ENCODE results near the gene PDGFD.

The PDGFD gene

DNA sequence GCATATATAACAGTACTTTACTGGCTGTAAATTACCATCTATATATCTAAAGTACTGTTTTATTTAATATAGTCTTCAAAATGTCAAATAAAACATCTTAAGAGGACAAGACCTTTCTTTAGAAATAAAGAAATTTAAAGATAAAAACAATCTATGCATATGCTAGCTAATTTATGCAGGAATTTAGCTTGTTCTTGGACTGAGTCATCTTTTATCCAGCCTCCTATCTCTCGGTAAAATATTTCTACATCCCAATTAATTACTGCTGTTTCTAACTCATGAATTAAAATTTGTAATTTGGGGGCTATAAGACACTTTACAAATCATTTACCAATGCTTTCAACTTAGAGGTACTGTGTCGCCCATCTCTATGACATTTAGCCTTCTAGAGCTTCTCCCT lies 200.3 kb downstream of the PDGFD start:
- WGBS (ENCODE audit: insufficient coverage, insufficient read length) = no CpG with 5 or more reads among the region's 2 CpGs
- Histone ChIP-seq H3K4me3 (ENCODE audit: low read length) (no peak overlapping the region), H3K4me1 (ENCODE audit: control insufficient read depth, insufficient read depth, low read length) (no peaks in the 10 kb centered on the region), H3K9me3 (ENCODE audit: control insufficient read depth, insufficient read depth, low read length) (no peaks in the 10 kb centered on the region), H3K27me3 (ENCODE audit: control insufficient read depth, insufficient read depth, low read length) (no peaks in the 10 kb centered on the region), H3K27ac (ENCODE audit: low read length) (no peak overlapping the region), H3K36me3 (ENCODE audit: control insufficient read depth, insufficient read depth, low read length) (no peaks in the 10 kb centered on the region)
- DNase-seq (ENCODE audit: low read depth, low spot score) = no peak

DNA sequence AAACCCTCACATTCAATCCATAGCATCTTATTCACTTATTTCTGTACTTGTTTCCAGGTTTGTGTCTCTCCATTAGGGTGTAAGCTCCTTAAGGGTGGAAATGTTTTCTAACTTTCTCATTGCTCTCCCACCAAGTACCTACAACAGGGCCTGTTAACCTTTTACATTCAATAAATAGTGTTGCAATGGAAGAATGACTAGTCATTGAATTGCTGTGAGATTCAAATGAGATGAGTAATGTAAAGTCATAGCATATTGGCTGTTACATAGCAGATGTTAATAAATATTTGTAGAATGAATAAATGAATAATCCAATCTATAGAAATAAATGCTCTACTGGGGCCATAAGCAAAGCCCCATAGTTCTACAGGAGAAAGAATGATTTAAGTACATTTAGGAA lies 202.9 kb downstream of the PDGFD start:
- H3K4me1 ChIP-seq (ENCODE audit: control insufficient read depth, insufficient read depth, low read length) = no peaks in the 10 kb centered on the region
- H3K4me3 ChIP-seq (ENCODE audit: low read length) = no peak overlapping the region
- H3K36me3 ChIP-seq (ENCODE audit: control insufficient read depth, insufficient read depth, low read length) = no peaks in the 10 kb centered on the region
- no peak for DNase-seq (ENCODE audit: low read depth, low spot score)
- no peaks in the 10 kb centered on the region for H3K9me3 ChIP-seq (ENCODE audit: control insufficient read depth, insufficient read depth, low read length)
- no peaks in the 10 kb centered on the region for H3K27me3 ChIP-seq (ENCODE audit: control insufficient read depth, insufficient read depth, low read length)
- no peak overlapping the region for H3K27ac ChIP-seq (ENCODE audit: low read length)

DNA sequence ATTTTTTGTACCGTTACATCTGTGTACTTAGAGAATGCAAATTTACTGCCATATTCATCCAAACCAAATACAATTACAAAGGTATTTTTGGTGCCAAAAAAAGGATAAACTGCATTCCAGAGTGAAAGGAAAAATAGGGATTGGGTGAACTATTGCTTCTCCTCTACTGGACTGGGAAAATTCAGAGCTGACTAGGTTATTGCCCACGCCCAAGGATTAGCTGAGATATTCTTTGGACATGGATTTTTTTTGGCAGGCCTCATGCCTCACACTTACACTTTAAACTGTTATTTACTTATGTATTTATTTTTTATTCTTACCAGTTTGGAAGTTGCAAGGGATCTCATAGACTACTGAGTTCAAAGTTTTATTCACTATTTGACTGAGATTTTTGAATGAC lies 203.8 kb downstream of the PDGFD start:
- no peak overlapping the region for H3K4me3 ChIP-seq (ENCODE audit: low read length)
- WGBS (ENCODE audit: insufficient coverage, insufficient read length) = no CpG with 5 or more reads among the region's 2 CpGs
- H3K27me3 ChIP-seq (ENCODE audit: control insufficient read depth, insufficient read depth, low read length) = no peaks in the 10 kb centered on the region
- H3K27ac ChIP-seq (ENCODE audit: low read length) = no peak overlapping the region
- H3K36me3 ChIP-seq (ENCODE audit: control insufficient read depth, insufficient read depth, low read length) = no peaks in the 10 kb centered on the region
- no peaks in the 10 kb centered on the region for H3K9me3 ChIP-seq (ENCODE audit: control insufficient read depth, insufficient read depth, low read length)
- DNase-seq (ENCODE audit: low read depth, low spot score) = no peak
- no peaks in the 10 kb centered on the region for H3K4me1 ChIP-seq (ENCODE audit: control insufficient read depth, insufficient read depth, low read length)

DNA sequence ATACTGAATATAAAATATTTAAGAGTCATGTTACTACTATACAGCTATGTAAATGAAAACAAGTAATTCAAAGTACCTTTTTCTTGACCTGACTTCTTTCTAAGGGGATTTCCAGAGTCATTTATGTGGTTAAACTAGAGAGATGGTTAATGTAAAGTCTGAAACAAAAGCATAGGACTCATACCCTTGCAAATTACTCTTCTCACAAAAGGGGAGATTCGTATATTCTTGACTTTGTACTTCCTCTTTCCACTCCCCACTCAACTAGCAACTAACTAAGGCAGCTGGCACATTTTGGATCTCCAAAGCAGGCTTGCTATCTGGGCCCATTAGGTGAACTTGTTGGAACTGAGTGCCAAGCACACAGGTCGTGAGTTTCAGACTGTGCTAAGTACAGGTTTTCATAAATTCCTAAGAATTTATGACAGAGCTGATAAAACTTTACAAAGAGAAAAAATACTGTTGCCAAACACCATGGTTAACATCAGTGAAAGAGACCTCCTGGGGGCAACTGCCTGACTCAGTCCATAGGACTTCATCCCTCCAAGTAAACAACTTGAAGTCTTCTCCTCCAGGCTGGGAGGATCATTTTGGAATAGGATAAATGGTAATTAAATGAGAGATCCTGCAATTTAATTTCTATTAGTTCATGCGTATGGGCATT lies 204.5 kb downstream of the PDGFD start:
- H3K4me3 ChIP-seq (ENCODE audit: low read length) = no peak overlapping the region
- H3K9me3 ChIP-seq (ENCODE audit: control insufficient read depth, insufficient read depth, low read length) = no peaks in the 10 kb centered on the region
- no peak for DNase-seq (ENCODE audit: low read depth, low spot score)
- H3K27me3 ChIP-seq (ENCODE audit: control insufficient read depth, insufficient read depth, low read length) = no peaks in the 10 kb centered on the region
- H3K27ac ChIP-seq (ENCODE audit: low read length) = no peak overlapping the region
- H3K36me3 ChIP-seq (ENCODE audit: control insufficient read depth, insufficient read depth, low read length) = no peaks in the 10 kb centered on the region
- no peaks in the 10 kb centered on the region for H3K4me1 ChIP-seq (ENCODE audit: control insufficient read depth, insufficient read depth, low read length)
- WGBS (ENCODE audit: insufficient coverage, insufficient read length) = no CpG with 5 or more reads among the region's 3 CpGs

DNA sequence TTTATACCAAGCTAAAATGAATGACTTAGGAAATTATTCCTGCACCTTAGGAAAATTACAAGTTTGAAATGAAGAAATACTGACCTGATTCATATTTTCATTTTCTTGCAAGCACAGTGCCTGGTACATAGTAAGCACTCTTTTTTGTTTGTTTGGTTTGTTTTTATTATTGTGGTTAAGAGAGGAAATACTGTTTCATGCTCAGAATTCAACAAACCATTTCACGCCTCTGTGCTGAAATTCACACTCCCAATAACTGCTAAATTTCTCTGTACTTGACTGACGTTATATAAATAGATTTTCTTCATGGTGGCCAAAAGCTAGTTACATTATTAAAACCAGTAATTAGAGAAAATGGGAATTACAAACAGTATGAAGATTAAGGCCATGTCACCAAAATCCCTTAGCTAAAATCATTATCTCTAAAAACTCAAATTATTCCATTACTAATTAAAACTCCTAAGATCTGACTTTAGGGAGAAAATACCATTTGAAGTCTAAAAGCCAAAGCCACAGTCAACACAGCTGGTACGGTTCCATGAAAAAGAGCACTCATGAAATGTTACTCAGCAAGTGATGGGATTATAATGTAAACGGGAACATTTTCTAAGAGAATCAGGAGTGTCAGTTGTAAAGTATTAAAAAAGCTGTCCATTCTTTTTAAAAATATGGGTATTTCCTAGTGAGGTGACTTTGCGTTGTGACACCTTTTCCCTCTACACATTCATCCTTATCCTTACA lies 205.3 kb downstream of the PDGFD start:
- no CpG with 5 or more reads among the region's 5 CpGs for WGBS (ENCODE audit: insufficient coverage, insufficient read length)
- Histone ChIP-seq H3K4me3 (ENCODE audit: low read length) (no peak overlapping the region), H3K4me1 (ENCODE audit: control insufficient read depth, insufficient read depth, low read length) (no peaks in the 10 kb centered on the region), H3K36me3 (ENCODE audit: control insufficient read depth, insufficient read depth, low read length) (no peaks in the 10 kb centered on the region), H3K27ac (ENCODE audit: low read length) (no peak overlapping the region), H3K9me3 (ENCODE audit: control insufficient read depth, insufficient read depth, low read length) (no peaks in the 10 kb centered on the region), H3K27me3 (ENCODE audit: control insufficient read depth, insufficient read depth, low read length) (no peaks in the 10 kb centered on the region)
- DNase-seq (ENCODE audit: low read depth, low spot score) = no peak

DNA sequence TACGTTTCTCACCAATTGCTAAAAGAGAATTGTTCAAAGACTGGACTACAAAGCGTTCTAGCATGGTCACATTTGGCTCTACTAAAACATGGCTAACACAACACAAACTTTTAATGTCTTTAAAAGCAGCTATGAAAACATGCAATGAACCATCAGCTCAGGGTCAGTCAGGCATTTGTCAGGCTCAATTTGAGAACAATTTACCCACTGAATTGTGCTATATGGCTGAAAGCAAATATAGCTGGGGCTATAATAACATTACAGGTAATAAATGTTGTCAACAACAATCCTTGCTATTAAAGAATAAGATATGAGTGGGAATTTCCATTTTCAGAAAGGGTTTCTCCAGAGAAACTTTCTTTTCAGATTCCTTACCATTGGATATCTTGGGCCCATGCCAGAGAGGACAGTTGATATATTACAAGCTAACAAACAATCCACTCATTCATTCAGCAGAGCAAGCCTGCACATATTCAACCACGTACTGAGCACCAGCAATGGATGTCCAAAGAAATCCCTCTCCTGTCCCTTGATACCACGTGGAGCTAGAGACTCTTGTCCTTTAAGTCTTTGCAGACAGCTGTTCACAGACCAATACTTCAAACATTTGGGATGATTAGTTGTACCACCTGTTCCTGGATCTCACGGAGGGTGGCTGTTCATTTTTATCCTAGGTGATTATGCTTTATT lies 210.0 kb downstream of the PDGFD start:
- WGBS (ENCODE audit: insufficient coverage, insufficient read length) = no CpG with 5 or more reads among the region's 5 CpGs
- DNase-seq (ENCODE audit: low read depth, low spot score) = no peak

DNA sequence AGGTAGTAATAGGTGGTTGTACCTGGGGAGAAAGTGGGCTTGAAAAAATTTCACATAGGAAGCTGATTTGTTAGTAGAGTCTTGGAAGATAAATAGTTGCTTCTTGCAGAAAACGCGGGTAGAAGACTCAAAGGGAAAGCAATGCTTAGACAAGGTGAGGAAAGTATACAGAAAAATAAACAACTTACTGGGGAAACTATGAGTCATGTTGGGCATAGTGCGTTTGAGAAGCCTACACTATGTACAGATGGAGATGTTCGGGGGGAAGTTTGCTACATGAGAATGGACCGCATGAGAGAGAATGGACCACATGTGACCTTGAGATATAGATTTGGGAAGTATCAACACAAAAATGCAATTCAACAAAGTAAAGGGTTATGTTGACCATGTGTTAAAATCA lies 214.2 kb downstream of the PDGFD start:
- Histone ChIP-seq H3K9me3 (ENCODE audit: control insufficient read depth, insufficient read depth, low read length) (no peaks in the 10 kb centered on the region), H3K27me3 (ENCODE audit: control insufficient read depth, insufficient read depth, low read length) (no peaks in the 10 kb centered on the region), H3K4me1 (ENCODE audit: control insufficient read depth, insufficient read depth, low read length) (no peaks in the 10 kb centered on the region), H3K27ac (ENCODE audit: low read length) (no peak overlapping the region), H3K4me3 (ENCODE audit: low read length) (no peak overlapping the region), H3K36me3 (ENCODE audit: control insufficient read depth, insufficient read depth, low read length) (no peaks in the 10 kb centered on the region)
- no CpG with 5 or more reads among the region's 5 CpGs for WGBS (ENCODE audit: insufficient coverage, insufficient read length)
- DNase-seq (ENCODE audit: low read depth, low spot score) = no peak

More for the DNA sequence above, 210.0 kb downstream of the PDGFD start:
- no peaks in the 10 kb centered on the region for H3K36me3 ChIP-seq (ENCODE audit: control insufficient read depth, insufficient read depth, low read length)
- no peaks in the 10 kb centered on the region for H3K27me3 ChIP-seq (ENCODE audit: control insufficient read depth, insufficient read depth, low read length)
- no peak overlapping the region for H3K27ac ChIP-seq (ENCODE audit: low read length)
- H3K9me3 ChIP-seq (ENCODE audit: control insufficient read depth, insufficient read depth, low read length) = no peaks in the 10 kb centered on the region
- no peak overlapping the region for H3K4me3 ChIP-seq (ENCODE audit: low read length)
- no peaks in the 10 kb centered on the region for H3K4me1 ChIP-seq (ENCODE audit: control insufficient read depth, insufficient read depth, low read length)

DNA sequence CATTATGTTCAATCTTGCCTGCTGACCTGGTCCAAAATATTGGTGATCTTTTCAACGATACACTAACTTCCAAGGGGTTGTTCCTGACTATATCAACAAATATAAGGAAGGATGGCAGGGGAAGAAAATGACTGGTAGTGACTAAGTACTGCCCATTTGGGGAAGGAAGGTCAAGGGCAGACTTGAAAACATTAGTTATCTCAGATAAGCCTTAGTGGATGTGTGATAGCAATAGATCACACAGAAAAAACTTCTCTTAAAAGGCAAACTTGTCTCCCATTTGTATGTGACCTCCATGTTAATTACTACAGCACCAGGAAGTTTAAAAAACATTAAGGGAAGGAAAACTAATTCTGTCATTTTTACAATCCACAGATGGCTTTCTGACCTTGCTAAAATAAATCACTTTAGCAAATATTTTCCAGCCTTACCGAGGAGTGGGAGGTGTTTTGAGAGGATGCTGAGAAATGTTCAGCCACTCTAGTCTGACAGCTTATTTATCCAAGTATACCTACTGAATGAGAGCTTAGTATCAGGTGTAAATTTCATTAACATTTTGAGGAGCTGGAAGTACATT lies 215.7 kb downstream of the PDGFD start:
- Histone ChIP-seq H3K9me3 (ENCODE audit: control insufficient read depth, insufficient read depth, low read length) (no peaks in the 10 kb centered on the region), H3K27me3 (ENCODE audit: control insufficient read depth, insufficient read depth, low read length) (no peaks in the 10 kb centered on the region), H3K27ac (ENCODE audit: low read length) (no peak overlapping the region), H3K4me3 (ENCODE audit: low read length) (no peak overlapping the region), H3K36me3 (ENCODE audit: control insufficient read depth, insufficient read depth, low read length) (no peaks in the 10 kb centered on the region), H3K4me1 (ENCODE audit: control insufficient read depth, insufficient read depth, low read length) (no peaks in the 10 kb centered on the region)
- WGBS (ENCODE audit: insufficient coverage, insufficient read length) = no CpG with 5 or more reads among the region's 2 CpGs
- DNase-seq (ENCODE audit: low read depth, low spot score) = no peak

DNA sequence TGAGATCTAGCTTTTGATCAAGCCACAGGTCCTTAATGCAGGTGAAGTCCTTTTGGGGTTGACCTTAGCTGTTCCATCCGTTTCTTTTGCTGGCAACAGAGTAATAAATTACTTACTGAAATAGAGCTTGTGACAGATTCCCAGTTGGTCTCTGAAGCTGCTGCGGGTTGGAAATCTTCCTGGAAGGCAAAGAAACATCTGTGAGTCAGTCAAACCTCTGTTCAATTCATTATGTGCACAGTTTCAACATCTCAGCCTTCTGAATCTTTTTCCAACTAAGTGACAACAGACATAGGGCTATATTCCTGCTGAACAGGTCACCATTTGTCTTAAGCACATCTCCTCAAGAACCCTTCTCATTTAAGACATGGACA lies 216.4 kb downstream of the PDGFD start:
- H3K36me3 ChIP-seq (ENCODE audit: control insufficient read depth, insufficient read depth, low read length) = no peaks in the 10 kb centered on the region
- H3K27ac ChIP-seq (ENCODE audit: low read length) = no peak overlapping the region
- no CpG with 5 or more reads among the region's 2 CpGs for WGBS (ENCODE audit: insufficient coverage, insufficient read length)
- DNase-seq (ENCODE audit: low read depth, low spot score) = no peak
- H3K4me1 ChIP-seq (ENCODE audit: control insufficient read depth, insufficient read depth, low read length) = no peaks in the 10 kb centered on the region
- no peaks in the 10 kb centered on the region for H3K9me3 ChIP-seq (ENCODE audit: control insufficient read depth, insufficient read depth, low read length)
- no peaks in the 10 kb centered on the region for H3K27me3 ChIP-seq (ENCODE audit: control insufficient read depth, insufficient read depth, low read length)
- H3K4me3 ChIP-seq (ENCODE audit: low read length) = no peak overlapping the region

DNA sequence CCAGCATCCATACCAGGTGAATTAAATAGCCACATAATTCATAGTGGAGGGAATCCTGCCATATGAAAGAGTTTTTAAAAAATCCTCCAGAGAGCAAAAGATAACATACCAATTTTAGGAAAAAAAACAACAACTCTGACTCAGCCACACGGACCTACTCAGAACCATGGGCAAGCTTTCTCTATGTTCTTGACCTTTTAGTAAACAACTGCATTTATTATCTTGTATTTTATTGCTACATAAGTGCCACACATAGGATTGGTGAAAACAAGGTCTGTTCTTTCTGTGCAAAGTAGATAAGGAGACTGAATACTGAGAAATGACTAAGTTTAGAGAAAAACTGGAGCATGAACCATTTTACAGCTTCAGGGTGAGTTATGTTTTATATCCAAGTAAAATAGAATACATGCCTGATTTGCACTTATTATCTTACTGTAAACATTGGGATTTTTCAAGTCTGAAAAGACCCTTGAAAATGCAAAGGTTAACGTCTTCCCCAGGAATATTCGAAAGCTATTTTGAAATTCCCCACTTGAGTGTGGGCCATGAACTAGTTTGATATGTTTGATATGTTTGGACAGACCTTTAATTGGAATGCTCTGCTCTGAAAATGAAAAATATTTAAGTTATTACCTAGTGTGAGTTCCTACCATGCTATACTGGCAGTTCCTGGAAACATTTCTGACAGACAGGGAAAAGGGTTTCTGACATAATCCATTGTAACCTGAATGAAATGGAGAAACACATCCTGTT lies 217.0 kb downstream of the PDGFD start:
- Histone ChIP-seq H3K36me3 (ENCODE audit: control insufficient read depth, insufficient read depth, low read length) (no peaks in the 10 kb centered on the region), H3K4me1 (ENCODE audit: control insufficient read depth, insufficient read depth, low read length) (no peaks in the 10 kb centered on the region), H3K9me3 (ENCODE audit: control insufficient read depth, insufficient read depth, low read length) (no peaks in the 10 kb centered on the region), H3K27me3 (ENCODE audit: control insufficient read depth, insufficient read depth, low read length) (no peaks in the 10 kb centered on the region), H3K27ac (ENCODE audit: low read length) (no peak overlapping the region), H3K4me3 (ENCODE audit: low read length) (no peak overlapping the region)
- WGBS (ENCODE audit: insufficient coverage, insufficient read length) = no CpG with 5 or more reads among the region's 3 CpGs
- no peak for DNase-seq (ENCODE audit: low read depth, low spot score)

All from iPS DF 6.9 (cell line).